H9 (cell line): ENCODE results near the gene KIF26A. TPM values are rescaled to one million over a fixed set of nuclear protein-coding genes. Genes with fewer than 3 reads are reported as not detected.
A peak's percentile ranks its signal among the peaks of the same experiment; 100 is the strongest.

Experiments
- DNase-seq: peaks from one replicate; pipeline ENCODE4 v3.0.0-alpha.2; 2017
- H2AFZ ChIP-seq: one replicate; pipeline ENCODE4 v1.6.1; 2013; ENCODE audit warnings: mild to moderate bottlenecking, low read length, control low read depth, moderate library complexity
- H2AK5ac ChIP-seq: 2 replicates; pipeline ENCODE4 v1.6.1; 2013; ENCODE audit warnings: low read length, control low read depth, mixed read lengths; ENCODE audit not compliant: insufficient read length
- H2BK120ac ChIP-seq: one replicate; pipeline ENCODE4 v1.6.1; 2013; ENCODE audit warnings: low read depth, mild to moderate bottlenecking, low read length, control low read depth, inconsistent platforms; ENCODE audit not compliant: poor library complexity, severe bottlenecking
- H2BK12ac ChIP-seq: 2 replicates; pipeline ENCODE4 v1.6.1; 2013; ENCODE audit warnings: low read length, control low read depth, mixed read lengths, low read depth; ENCODE audit not compliant: insufficient read length
- H2BK15ac ChIP-seq: 2 replicates; pipeline ENCODE4 v1.6.1; 2013; ENCODE audit warnings: low read depth, low read length, control low read depth
- H2BK20ac ChIP-seq: one replicate; pipeline ENCODE4 v1.6.1; 2013; ENCODE audit warnings: low read depth, mild to moderate bottlenecking, low read length, control low read depth, inconsistent platforms; ENCODE audit not compliant: poor library complexity, severe bottlenecking
- H2BK5ac ChIP-seq: 2 replicates; pipeline ENCODE4 v1.6.1; 2013; ENCODE audit warnings: low read length, control low read depth, mixed read lengths; ENCODE audit not compliant: insufficient read length
- H3K14ac ChIP-seq: 2 replicates; pipeline ENCODE4 v1.6.1; 2013; ENCODE audit warnings: low read length, control low read depth; ENCODE audit not compliant: insufficient read depth
- H3K18ac ChIP-seq: 2 replicates; pipeline ENCODE4 v1.6.1; 2013; ENCODE audit warnings: low read depth, mild to moderate bottlenecking, mixed read lengths, low read length, control low read depth; ENCODE audit not compliant: insufficient read length
- H3K23ac ChIP-seq: 2 replicates; pipeline ENCODE4 v1.6.1; 2013; ENCODE audit warnings: low read length, control low read depth, mixed read lengths, low read depth; ENCODE audit not compliant: insufficient read length
- H3K23me2 ChIP-seq: 2 replicates; pipeline ENCODE4 v1.6.1; 2013; ENCODE audit warnings: low read depth, mild to moderate bottlenecking, mixed read lengths, low read length, control low read depth; ENCODE audit not compliant: insufficient read length, poor library complexity, severe bottlenecking
- H3K27ac ChIP-seq: 2 replicates; pipeline ENCODE4 v1.5.1; 2013; ENCODE audit warnings: low read length, control low read depth, mixed read lengths, low read depth; ENCODE audit not compliant: insufficient read length
- H3K27me3 ChIP-seq: 2 replicates; pipeline ENCODE4 v1.6.1; 2013; ENCODE audit warnings: low read length, control low read depth, inconsistent platforms; ENCODE audit not compliant: insufficient read depth
- H3K4ac ChIP-seq: 2 replicates; pipeline ENCODE4 v1.6.1; 2013; ENCODE audit warnings: low read depth, mild to moderate bottlenecking, control low read depth, inconsistent platforms, low read length, moderate library complexity
- H3K4me1 ChIP-seq: 2 replicates; pipeline ENCODE4 v1.6.1; 2013; ENCODE audit warnings: low read length, control low read depth, inconsistent platforms; ENCODE audit not compliant: insufficient read depth
- H3K4me2 ChIP-seq: 2 replicates; pipeline ENCODE4 v1.6.1; 2013; ENCODE audit warnings: low read length, control low read depth, mixed read lengths; ENCODE audit not compliant: insufficient read length, insufficient read depth
- H3K56ac ChIP-seq: 2 replicates; pipeline ENCODE4 v1.6.1; 2013; ENCODE audit warnings: low read depth, mild to moderate bottlenecking, mixed read lengths, low read length, control low read depth; ENCODE audit not compliant: insufficient read length
- H3K79me1 ChIP-seq: 2 replicates; pipeline ENCODE4 v1.6.1; 2013; ENCODE audit warnings: low read depth, mild to moderate bottlenecking, moderate library complexity, low read length, control low read depth, inconsistent platforms; ENCODE audit not compliant: insufficient read depth, poor library complexity, severe bottlenecking
- H3K79me2 ChIP-seq: 2 replicates; pipeline ENCODE4 v1.6.1; 2013; ENCODE audit warnings: low read length, control low read depth, inconsistent platforms; ENCODE audit not compliant: insufficient read depth
- H3K9ac ChIP-seq: 2 replicates; pipeline ENCODE4 v1.6.1; 2013; ENCODE audit warnings: low read length, control low read depth, mixed read lengths; ENCODE audit not compliant: insufficient read length; ENCODE audit errors: extremely low read depth
- H3K9me3 ChIP-seq: one replicate; pipeline ENCODE4 v1.6.1; 2013; ENCODE audit warnings: low read depth, low read length, inconsistent platforms; ENCODE audit not compliant: control insufficient read depth
- H3T11ph ChIP-seq: one replicate; pipeline ENCODE4 v1.6.1; 2013; ENCODE audit warnings: mild to moderate bottlenecking, low read length, control low read depth, inconsistent platforms
- H4K20me1 ChIP-seq: one replicate; pipeline ENCODE4 v1.6.1; 2013; ENCODE audit not compliant: control insufficient read depth, insufficient read length, insufficient read depth
- H4K5ac ChIP-seq: 2 replicates; pipeline ENCODE4 v1.6.1; 2013; ENCODE audit warnings: low read depth, mild to moderate bottlenecking, mixed read lengths, low read length, control low read depth; ENCODE audit not compliant: insufficient read length
- H4K8ac ChIP-seq: replicated peaks from 2 replicates; pipeline ENCODE4 v1.6.1; 2013; ENCODE audit warnings: low read length, control low read depth, mixed read lengths, low read depth; ENCODE audit not compliant: insufficient read length
- H4K91ac ChIP-seq: 2 replicates; pipeline ENCODE4 v1.6.1; 2013; ENCODE audit warnings: low read depth, mild to moderate bottlenecking, moderate library complexity, mixed read lengths, low read length, control low read depth; ENCODE audit not compliant: insufficient read length
- H3K27ac Mint-ChIP-seq, 3 experiments: 2 replicates in 2 of 3; 3 replicates in 1 of 3; pipeline ENCODE4 v1.8.0; 2020 to 2021; ENCODE audit warnings: mixed read lengths in 3 of 3, mild to moderate bottlenecking in 1 of 3, moderate library complexity in 1 of 3
- H3K27me3 Mint-ChIP-seq: 2 replicates; pipeline ENCODE4 v1.8.0; 2021; ENCODE audit warnings: low read depth, mild to moderate bottlenecking, moderate library complexity, mixed read lengths
- H3K36me3 Mint-ChIP-seq, 3 experiments: 2 replicates in 2 of 3; 3 replicates in 1 of 3; pipeline ENCODE4 v1.8.0; 2020 to 2021; ENCODE audit warnings: low read depth in 3 of 3, mixed read lengths in 3 of 3; ENCODE audit not compliant: insufficient read depth in 1 of 3
- H3K4me1 Mint-ChIP-seq, 2 experiments: 2 replicates each; pipeline ENCODE4 v1.8.0; 2020; ENCODE audit warnings: mixed read lengths in 2 of 2
- H3K4me3 Mint-ChIP-seq, 2 experiments: 2 replicates in 1 of 2; 3 replicates in 1 of 2; pipeline ENCODE4 v1.8.0; 2020 to 2021; ENCODE audit warnings: mild to moderate bottlenecking in 2 of 2, mixed read lengths in 2 of 2, moderate library complexity in 1 of 2
- H3K9me3 Mint-ChIP-seq, 2 experiments: 2 replicates in 1 of 2; 3 replicates in 1 of 2; pipeline ENCODE4 v1.8.0; 2020; ENCODE audit warnings: mild to moderate bottlenecking in 2 of 2, mixed read lengths in 2 of 2, moderate library complexity in 1 of 2
- CTCF ChIP-seq: fragments of 200-600 bp; sonication (generic); conservative IDR thresholded peaks from 3 replicates; pipeline ENCODE4 v1.8.0; 2021; ENCODE audit warnings: antibody characterized with exemption, mild to moderate bottlenecking
- WGBS: extraction: QIAGEN DNeasy Blood & Tissue Kit; methylation state at CpG from one replicate; pipeline ENCODE4 v1.1.7; 2013; ENCODE audit warnings: missing lambda C conversion rate, low lambda C conversion rate, mixed read lengths; ENCODE audit not compliant: insufficient read length; ENCODE audit errors: extremely low coverage; 5-methylcytosine and 5-hydroxymethylcytosine counted together
- total RNA-seq: library from RNA; stranded (reverse); gene quantifications from 2 replicates; pipeline ENCODE4 v1.2.1, GENCODE V29; 2021

Gene KIF26A
- total RNA-seq, 1 experiment from 2014 or later = 44.2 TPM

- Histone ChIP-seq H2BK5ac (no peak overlapping the region), H3K23ac (no peak overlapping the region), H3K27ac (no peak overlapping the region), H2AK5ac (no peak overlapping the region), H2BK120ac (no peak overlapping the region), H3K9ac (no peak overlapping the region), H3K4me1 (no peaks in the 10 kb centered on the region; the same call in 1 of the 2 replicates), H3K56ac (no peak overlapping the region), H3K79me2 (no peaks in the 10 kb centered on the region), H4K8ac (no peak overlapping the region), H3K23me2 (no peaks in the 10 kb centered on the region), H3K9me3 (no peaks in the 10 kb centered on the region), H2BK12ac (no peak overlapping the region), H2BK20ac (no peak overlapping the region), H3K18ac (no peak overlapping the region), H3K14ac (no peak overlapping the region), H4K5ac (no peak overlapping the region), H3T11ph (no peak overlapping the region), H3K79me1 (no peaks in the 10 kb centered on the region), H3K4me2 (no peak overlapping the region), H4K91ac (no peak overlapping the region), H3K4ac (no peak overlapping the region), H2AFZ (no peak overlapping the region), H3K27me3 (no peaks in the 10 kb centered on the region), H4K20me1 (no peaks in the 10 kb centered on the region), H2BK15ac (no peak overlapping the region)
- Mint-ChIP-seq H3K4me1 (peaks cover 2 to 14% of the 10 kb centered on the region in 2 experiments; a peak in 3 of 4 replicates), H3K9me3 (no peaks in the 10 kb centered on the region), H3K27me3 (no peaks in the 10 kb centered on the region), H3K4me3 (no peak overlapping the region), H3K27ac (no peak overlapping the region), H3K36me3 (no peaks in the 10 kb centered on the region)
- no CpG with 5 or more reads among the region's 27 CpGs for WGBS
- no peak for TF ChIP-seq CTCF
- DNase-seq = peak; percentile 24
Measured at GRCh38 chr14:104105071-104105821, 33.1 kb upstream of the KIF26A start.
